ENCODE data around the gene IVNS1ABP. TPM values are rescaled to one million over a fixed set of nuclear protein-coding genes. Genes with fewer than 3 reads are reported as not detected.

The IVNS1ABP gene
- 36.1 and 75.6 TPM in 2 replicates for total RNA-seq

GRCh38 chr1:185317034-185317885, at the start of gene IVNS1ABP:
Gene IVNS1ABP (minus strand): TSS chr1:185317243. CDS start chr1:185309493, 7,750 bp downstream.

Small RNA genes lying within 50 kb of the gene (small RNA-seq; reads per million reads assigned to genes)
- not detected for gene RF00019 (ENCODE audit: low replicate concordance)

Other genes with a start within 250 kb of the IVNS1ABP start
- gene TRMT1L, start 160.3 kb downstream of the IVNS1ABP start, total RNA-seq, result 15.6 and 19.7 TPM in 2 replicates
- 4.2 and 5.7 TPM in 2 replicates for gene SWT1, start 160.1 kb downstream of the IVNS1ABP start, total RNA-seq